Neural progenitor cell (in vitro differentiated cells): ENCODE measurements around the gene TMEM200C.

ENCODE experiments used
- CTCF ChIP-seq: fragments of 200-600 bp; sonication (generic); IDR thresholded peaks from 2 replicates; pipeline ENCODE4 v1.5.1; 2017; ENCODE audit warnings: antibody characterized with exemption, mild to moderate bottlenecking
- EZH2 ChIP-seq: fragments of 200-600 bp; sonication (generic); IDR thresholded peaks from 2 replicates; pipeline ENCODE4 v1.6.1; 2017; ENCODE audit warnings: antibody characterized with exemption, mild to moderate bottlenecking, moderate library complexity

- no peak for TF ChIP-seq CTCF
- no peak for TF ChIP-seq EZH2
Observed at GRCh38 chr18:5840025-5840424, 55.3 kb downstream of the TMEM200C start.
